IMR-90 (cell line): ENCODE measurements around the gene RAVER1. TPM values are rescaled to one million over a fixed set of nuclear protein-coding genes. Genes with fewer than 3 reads are reported as not detected.

Source experiments
- ATAC-seq: fragments of 200-7000 bp; cut with Tn5 transposase; 2 replicates; pipeline ENCODE4 v1.9.1; 2020; ENCODE audit warnings: low read depth, mild to moderate bottlenecking, moderate library complexity
- BruUV-seq: library from RNA; stranded (reverse); fragments of 400-500 nt; replicated peaks from 2 replicates; lab custom pipeline; 2021; lab: Mats Ljungman, UMichigan
- CTCF ChIA-PET: fragments of 300-600 bp; formaldehyde crosslinking; extraction: SDS; loops from one replicate; lab custom pipeline; 2021; ENCODE audit warnings: antibody characterized with exemption; lab: Yijun Ruan, JAX
- POLR2A ChIA-PET: fragments of 300-600 bp; sonication (Branson Sonifier 250); formaldehyde crosslinking; loops from one replicate; lab custom pipeline; 2022; ENCODE audit warnings: antibody characterized with exemption; ENCODE audit not compliant: unreplicated experiment; lab: Charles Lee
- DNase-seq: peaks from one replicate; pipeline ENCODE4 v3.0.0; 2013
- H2AFZ ChIP-seq: replicated peaks from 2 replicates; pipeline ENCODE3; 2013; ENCODE audit warnings: low read length, mild to moderate bottlenecking; ENCODE audit not compliant: poor library complexity
- H2AK5ac ChIP-seq: 2 replicates; pipeline ENCODE4 v1.6.1; 2013; ENCODE audit warnings: low read depth, low read length, inconsistent platforms
- H2AK9ac ChIP-seq: replicated peaks from 2 replicates; pipeline ENCODE3; 2013; ENCODE audit warnings: mild to moderate bottlenecking, low read depth, low read length, moderate library complexity; ENCODE audit not compliant: poor library complexity
- H2BK120ac ChIP-seq: 2 replicates; pipeline ENCODE4 v1.6.1; 2013; ENCODE audit warnings: low read depth, low read length, inconsistent platforms
- H2BK15ac ChIP-seq: 3 replicates; pipeline ENCODE4 v1.6.1; 2013; ENCODE audit warnings: low read depth, low read length, inconsistent platforms
- H2BK20ac ChIP-seq: 2 replicates; pipeline ENCODE4 v1.6.1; 2013; ENCODE audit warnings: low read depth, mild to moderate bottlenecking, inconsistent platforms, low read length, moderate library complexity
- H2BK5ac ChIP-seq: 2 replicates; pipeline ENCODE4 v1.6.1; 2013; ENCODE audit warnings: mild to moderate bottlenecking, low read depth, low read length, inconsistent platforms; ENCODE audit not compliant: poor library complexity, severe bottlenecking
- H3K14ac ChIP-seq: replicated peaks from 2 replicates; pipeline ENCODE4 v1.6.1; 2013; ENCODE audit warnings: low read depth, low read length, inconsistent platforms
- H3K18ac ChIP-seq: 2 replicates; pipeline ENCODE4 v1.6.1; 2013; ENCODE audit warnings: low read depth, low read length, control low read depth
- H3K23ac ChIP-seq: 2 replicates; pipeline ENCODE4 v1.6.1; 2013; ENCODE audit warnings: low read depth, low read length, inconsistent platforms
- H3K27ac ChIP-seq: 2 replicates; pipeline ENCODE4 v1.5.1; 2013; ENCODE audit warnings: mild to moderate bottlenecking, control low read depth, low read length; ENCODE audit not compliant: insufficient read depth
- H3K27me3 ChIP-seq: 2 replicates; pipeline ENCODE4 v1.6.1; 2013; ENCODE audit warnings: low read length; ENCODE audit not compliant: control insufficient read depth, insufficient read depth
- H3K36me3 ChIP-seq: 2 replicates; pipeline ENCODE4 v1.6.1; 2013; ENCODE audit warnings: low read length, mixed read lengths; ENCODE audit not compliant: control insufficient read depth, insufficient read depth
- H3K4ac ChIP-seq: 2 replicates; pipeline ENCODE4 v1.6.1; 2013; ENCODE audit warnings: low read depth, low read length, inconsistent platforms
- H3K4me1 ChIP-seq: 2 replicates; pipeline ENCODE4 v1.6.1; 2013; ENCODE audit warnings: low read length, mixed read lengths; ENCODE audit not compliant: control insufficient read depth, insufficient read depth
- H3K4me2 ChIP-seq: 2 replicates; pipeline ENCODE4 v1.6.1; 2013; ENCODE audit warnings: low read depth, mild to moderate bottlenecking, control low read depth, low read length, moderate library complexity
- H3K4me3 ChIP-seq: 2 replicates; pipeline ENCODE4 v1.5.1; 2013; ENCODE audit warnings: low read depth, mild to moderate bottlenecking, control low read depth, low read length, moderate library complexity; ENCODE audit not compliant: insufficient read depth
- H3K56ac ChIP-seq: 2 replicates; pipeline ENCODE4 v1.6.1; 2013; ENCODE audit warnings: low read length, inconsistent platforms; ENCODE audit not compliant: insufficient read depth; ENCODE audit errors: extremely low read depth
- H3K79me1 ChIP-seq, 2 experiments: 2 replicates each; pipeline ENCODE4 v1.6.1; 2013; ENCODE audit warnings: low read length in 2 of 2, inconsistent platforms in 1 of 2, low read depth in 1 of 2
- H3K9ac ChIP-seq: 2 replicates; pipeline ENCODE4 v1.6.1; 2013; ENCODE audit warnings: low read depth, low read length, control low read depth
- H3K9me1 ChIP-seq: 2 replicates; pipeline ENCODE4 v1.6.1; 2013; ENCODE audit warnings: low read length, inconsistent platforms; ENCODE audit not compliant: insufficient read depth
- H3K9me3 ChIP-seq: 2 replicates; pipeline ENCODE4 v1.6.1; 2013; ENCODE audit warnings: low read length; ENCODE audit not compliant: control insufficient read depth, insufficient read depth
- H4K20me1 ChIP-seq: 2 replicates; pipeline ENCODE4 v1.6.1; 2013; ENCODE audit warnings: low read length, inconsistent platforms; ENCODE audit not compliant: insufficient read depth
- H4K5ac ChIP-seq: 2 replicates; pipeline ENCODE4 v1.6.1; 2013; ENCODE audit warnings: mild to moderate bottlenecking, low read depth, low read length, control low read depth
- H4K8ac ChIP-seq, 2 experiments: 2 replicates each; pipeline ENCODE4 v1.6.1; 2013; ENCODE audit warnings: low read depth in 2 of 2, low read length in 2 of 2, control low read depth in 1 of 2, inconsistent platforms in 1 of 2
- H4K91ac ChIP-seq: 2 replicates; pipeline ENCODE4 v1.6.1; 2013; ENCODE audit warnings: low read depth, low read length, inconsistent platforms; ENCODE audit not compliant: insufficient read depth
- BHLHE40 ChIP-seq: fragments of 150-350 bp; IDR thresholded peaks from 2 replicates; pipeline ENCODE4 v1.6.1; 2016; ENCODE audit warnings: mild to moderate bottlenecking, low read depth, low read length
- CEBPB ChIP-seq: IDR thresholded peaks from 2 replicates; pipeline ENCODE4 v1.6.1; 2012; ENCODE audit warnings: low read depth, low read length, improper control_type of control experiment
- CHD1 ChIP-seq: IDR thresholded peaks from 2 replicates; pipeline ENCODE4 v1.6.1; 2012; ENCODE audit warnings: low read depth, low read length, improper control_type of control experiment
- CTCF ChIP-seq: conservative IDR thresholded peaks from 2 replicates; pipeline ENCODE4 v1.5.1; 2012; ENCODE audit warnings: mild to moderate bottlenecking, low read depth, low read length, improper control_type of control experiment
- ELK1 ChIP-seq: fragments of 150-350 bp; IDR thresholded peaks from 2 replicates; pipeline ENCODE4 v1.6.1; 2016; ENCODE audit warnings: low read depth, mild to moderate bottlenecking, low read length, moderate library complexity, borderline replicate concordance
- FOS ChIP-seq: fragments of 150-350 bp; IDR thresholded peaks from 2 replicates; pipeline ENCODE4 v1.6.1; 2016; ENCODE audit warnings: low read depth, low read length
- MAFK ChIP-seq: IDR thresholded peaks from 2 replicates; pipeline ENCODE4 v1.6.1; 2012; ENCODE audit warnings: low read depth, low read length, improper control_type of control experiment
- MXI1 ChIP-seq: IDR thresholded peaks from 2 replicates; pipeline ENCODE4 v1.6.1; 2012; ENCODE audit warnings: low read depth, mild to moderate bottlenecking, low read length, moderate library complexity, borderline replicate concordance
- NFE2L2 ChIP-seq: fragments of 150-350 bp; IDR thresholded peaks from 2 replicates; pipeline ENCODE4 v1.6.1; 2016; ENCODE audit warnings: low read depth, mild to moderate bottlenecking, low read length
- POLR2A ChIP-seq: IDR thresholded peaks from 2 replicates; pipeline ENCODE4 v1.6.1; 2012; ENCODE audit warnings: mild to moderate bottlenecking, low read depth, low read length
- RAD21 ChIP-seq: IDR thresholded peaks from 2 replicates; pipeline ENCODE4 v1.6.1; 2012; ENCODE audit warnings: low read length, improper control_type of control experiment
- RCOR1 ChIP-seq: IDR thresholded peaks from 2 replicates; pipeline ENCODE4 v1.6.1; 2012; ENCODE audit warnings: mild to moderate bottlenecking, low read length, improper control_type of control experiment; ENCODE audit not compliant: insufficient replicate concordance
- RFX5 ChIP-seq: IDR thresholded peaks from 2 replicates; pipeline ENCODE4 v1.8.0; 2012; ENCODE audit warnings: low read depth, mild to moderate bottlenecking, low read length, moderate library complexity
- USF2 ChIP-seq: fragments of 150-350 bp; IDR thresholded peaks from 2 replicates; pipeline ENCODE4 v1.6.1; 2017; ENCODE audit warnings: mild to moderate bottlenecking, antibody characterized with exemption, low read length, low read depth
- WGBS, 2 experiments: methylation state at CpG; one replicate each; pipeline versions ENCODE4 v1.1.5 to v1.1.7; 2013; ENCODE audit warnings: missing lambda C conversion rate in 2 of 2; ENCODE audit not compliant: insufficient read length in 1 of 2; ENCODE audit errors: extremely low coverage in 2 of 2; 5-methylcytosine and 5-hydroxymethylcytosine counted together
- dilution Hi-C: fragments of 300-500 bp; cut with HindIII; formaldehyde crosslinking; loops from one replicate; pipeline ENCODE4 v1.14.3; 2018; ENCODE audit warnings: low sequenced_read_pairs; ENCODE audit not compliant: unreplicated experiment
- in situ Hi-C: fragments of 300-500 bp; cut with MboI; formaldehyde crosslinking; loops from 3 replicates; pipeline ENCODE4 v1.14.3; 2019; ENCODE audit warnings: low sequenced_read_pairs, inconsistent platforms, mixed read lengths
- intact Hi-C: fragments of 100-400 bp; cut with micrococcal nuclease; formaldehyde crosslinking; loops from 2 replicates; pipeline ENCODE4 v1.10.0; 2022
- polyA plus RNA-seq, 3 experiments: library from polyadenylated mRNA; depleted of rRNA; stranded (reverse); fragments of >200 nt; gene quantifications; 2 replicates each; pipeline ENCODE4 v1.2.3, GENCODE V29; 2012; ENCODE audit warnings: low replicate concordance in 1 of 3
- total RNA-seq: library from RNA; depleted of rRNA; stranded (reverse); fragments of >200 nt; gene quantifications from 2 replicates; pipeline ENCODE4 v1.2.3, GENCODE V29; 2012

RAVER1 gene
- total and polyA plus RNA-seq, 2 of the 4 experiments (the other 2 are of a cell fraction), result 2.7 to 18.1 TPM

- no TSS peak for BruUV-seq
- 0 out of 4 replicates have a peak, but pooled peaks cover 0 to 6% of the 10 kb centered on the region in 2 experiments for H3K79me1 ChIP-seq
Observed at GRCh38 chr19:10274589-10274988, 58.7 kb downstream of the RAVER1 start.

More at GRCh38 chr19:10274589-10274988, 58.7 kb downstream of the RAVER1 start:
- 90% methylated on average over 7 of the region's 10 CpGs; no CpG with 5 or more reads in 1 of the 2 experiments for WGBS, 2 experiments
- Histone ChIP-seq H3K4me2 (no peak overlapping the region), H3K18ac (no peak overlapping the region), H3K56ac (no peak overlapping the region), H3K4me3 (no peak overlapping the region), H2BK120ac (no peak overlapping the region), H4K8ac (no peak overlapping the region), H2AK9ac (no peak overlapping the region), H3K27ac (no peak overlapping the region), H2BK20ac (no peak overlapping the region), H2AK5ac (no peak overlapping the region), H3K27me3 (no peaks in the 10 kb centered on the region; the same call in 1 of the 2 replicates), H2BK15ac (no peak overlapping the region), H4K91ac (no peak overlapping the region), H3K23ac (no peak overlapping the region), H3K36me3 (no peaks in the 10 kb centered on the region), H2AFZ (no peak overlapping the region), H3K9me1 (0 out of 2 replicates have a peak, but pooled peaks cover 5% of the 10 kb centered on the region), H3K14ac (no peak overlapping the region), H3K4me1 (peaks cover 8% of the 10 kb centered on the region), H4K5ac (no peak overlapping the region), H3K9ac (no peak overlapping the region), H4K20me1 (no peaks in the 10 kb centered on the region), H2BK5ac (no peak overlapping the region), H3K9me3 (no peaks in the 10 kb centered on the region), H3K4ac (no peak overlapping the region)
- intact Hi-C loops (no loop called here), dilution Hi-C loops (no loop called here), in situ Hi-C loops (no loop called here)
- ATAC-seq (no peak), DNase-seq (no peak)
- ChIA-PET CTCF (no interaction called here), POLR2A (interaction anchor here (0.6 kb wide), 1 partner anchor 17 kb away, joined by 4 read pairs; no protein-coding TSS in a partner anchor)
- TF ChIP-seq ELK1, result no peak
- no peak for TF ChIP-seq POLR2A
- TF ChIP-seq USF2, result no peak
- TF ChIP-seq MAFK, result no peak
- TF ChIP-seq NFE2L2, result no peak
- no peak for TF ChIP-seq RCOR1
- no peak for TF ChIP-seq CTCF
- no peak for TF ChIP-seq FOS
- TF ChIP-seq MXI1, result no peak
- TF ChIP-seq CHD1, result no peak
- no peak for TF ChIP-seq BHLHE40
- TF ChIP-seq CEBPB, result no peak
- TF ChIP-seq RFX5, result no peak
- no peak for TF ChIP-seq RAD21
